Fibroblast of lung (primary cell): ENCODE results near the gene NDRG3. TPM values are rescaled to one million over a fixed set of nuclear protein-coding genes. Genes with fewer than 3 reads are reported as not detected.

ENCODE experiments used
- DNase-seq, 2 donors: peaks; one replicate each; pipeline versions ENCODE4 v3.0.0 to v3.0.0-alpha.2; 2010; ENCODE audit warnings: low read depth in 2 of 2
- H2AFZ ChIP-seq: 2 replicates; pipeline ENCODE4 v1.5.1; 2012; ENCODE audit warnings: low read length, control low read depth, inconsistent platforms
- H3K27ac ChIP-seq: 2 replicates; pipeline ENCODE4 v1.5.1; 2011; ENCODE audit warnings: low read length, control low read depth; ENCODE audit not compliant: insufficient read depth
- H3K27me3 ChIP-seq: 2 replicates; pipeline ENCODE4 v1.5.1; 2011; ENCODE audit warnings: mild to moderate bottlenecking, low read length; ENCODE audit not compliant: control insufficient read depth, insufficient read depth
- H3K36me3 ChIP-seq: 2 replicates; pipeline ENCODE4 v1.5.1; 2011; ENCODE audit warnings: low read length; ENCODE audit not compliant: control insufficient read depth, insufficient read depth
- H3K4me1 ChIP-seq: 2 replicates; pipeline ENCODE4 v1.5.1; 2011; ENCODE audit warnings: low read length; ENCODE audit not compliant: control insufficient read depth, insufficient read depth; ENCODE audit errors: extremely low read depth
- H3K4me2 ChIP-seq: 2 replicates; pipeline ENCODE4 v1.5.1; 2011; ENCODE audit warnings: low read length, control low read depth; ENCODE audit not compliant: insufficient read depth; ENCODE audit errors: extremely low read depth
- H3K4me3 ChIP-seq, 4 experiments: fragments of 200-600 bp in 1 of 4; sonication (generic) in 1 of 4; replicated peaks in 1 of 4; 2 replicates each; pipeline ENCODE4 v1.5.1; 2011 to 2016; ENCODE audit warnings: low read length in 4 of 4, low read depth in 3 of 4, mild to moderate bottlenecking in 3 of 4, control low read depth in 2 of 4, inconsistent platforms in 1 of 4, mixed read lengths in 1 of 4; ENCODE audit not compliant: insufficient read depth in 1 of 4; ENCODE audit errors: control extremely low read depth in 1 of 4
- H3K79me2 ChIP-seq: 2 replicates; pipeline ENCODE4 v1.5.1; 2012; ENCODE audit warnings: mild to moderate bottlenecking, low read length, inconsistent platforms; ENCODE audit not compliant: control insufficient read depth, insufficient read depth
- H3K9ac ChIP-seq: 2 replicates; pipeline ENCODE4 v1.5.1; 2011; ENCODE audit warnings: mild to moderate bottlenecking, low read length, control low read depth; ENCODE audit not compliant: insufficient read depth
- H3K9me3 ChIP-seq: 2 replicates; pipeline ENCODE4 v1.5.1; 2012; ENCODE audit warnings: low read depth, low read length; ENCODE audit not compliant: control insufficient read depth, insufficient read depth
- H4K20me1 ChIP-seq: 2 replicates; pipeline ENCODE4 v1.5.1; 2011; ENCODE audit warnings: low read length; ENCODE audit not compliant: control insufficient read depth, insufficient read depth; ENCODE audit errors: extremely low read depth
- EZH2 ChIP-seq: IDR thresholded peaks from 2 replicates; pipeline ENCODE4 v1.5.1; 2012; ENCODE audit warnings: low read length, control low read depth, mild to moderate bottlenecking; ENCODE audit errors: missing control alignments
- polyA plus RNA-seq, 2 donors: library from polyadenylated mRNA; depleted of rRNA in 1 of 2; stranded (reverse) in 1 of 2; unstranded in 1 of 2; fragments of >200 nt; gene quantifications; 2 replicates each; pipeline ENCODE4 v1.2.1, GENCODE V29; 2011 to 2012; ENCODE audit warnings: missing spikeins in 1 of 2
- total RNA-seq: library from RNA; depleted of rRNA; stranded (reverse); fragments of >200 nt; gene quantifications from 2 replicates; pipeline ENCODE4 v1.2.1, GENCODE V29; 2014
- TF ChIP-seq, protein P1 (sequence below), 2 donors: IDR thresholded peaks in 1 of 2; conservative IDR thresholded peaks in 1 of 2; 1 replicate in 1 of 2; 2 replicates in 1 of 2; pipeline ENCODE4 v1.5.1; 2011 to 2012; ENCODE audit warnings: low read length in 2 of 2, control low read depth in 1 of 2, inconsistent platforms in 1 of 2, low read depth in 1 of 2, mild to moderate bottlenecking in 1 of 2

NDRG3 gene
- total and polyA plus RNA-seq, 2 donors (not counting 1 experiment from before 2014, with no cell fraction given): 37.8 TPM

- Histone ChIP-seq H3K4me3 (no peak overlapping the region), H3K9ac (no peak overlapping the region), H3K36me3 (peaks cover 34% of the 10 kb centered on the region), H3K27ac (no peak overlapping the region), H4K20me1 (no peaks in the 10 kb centered on the region), H3K79me2 (peaks cover 13% of the 10 kb centered on the region), H3K4me1 (no peaks in the 10 kb centered on the region), H3K9me3 (no peaks in the 10 kb centered on the region), H3K27me3 (no peaks in the 10 kb centered on the region), H2AFZ (no peak overlapping the region), H3K4me2 (no peak overlapping the region)
- peak; percentile 65 to 76 for DNase-seq
- no peak for TF ChIP-seq EZH2
- TF ChIP-seq, protein P1, sequence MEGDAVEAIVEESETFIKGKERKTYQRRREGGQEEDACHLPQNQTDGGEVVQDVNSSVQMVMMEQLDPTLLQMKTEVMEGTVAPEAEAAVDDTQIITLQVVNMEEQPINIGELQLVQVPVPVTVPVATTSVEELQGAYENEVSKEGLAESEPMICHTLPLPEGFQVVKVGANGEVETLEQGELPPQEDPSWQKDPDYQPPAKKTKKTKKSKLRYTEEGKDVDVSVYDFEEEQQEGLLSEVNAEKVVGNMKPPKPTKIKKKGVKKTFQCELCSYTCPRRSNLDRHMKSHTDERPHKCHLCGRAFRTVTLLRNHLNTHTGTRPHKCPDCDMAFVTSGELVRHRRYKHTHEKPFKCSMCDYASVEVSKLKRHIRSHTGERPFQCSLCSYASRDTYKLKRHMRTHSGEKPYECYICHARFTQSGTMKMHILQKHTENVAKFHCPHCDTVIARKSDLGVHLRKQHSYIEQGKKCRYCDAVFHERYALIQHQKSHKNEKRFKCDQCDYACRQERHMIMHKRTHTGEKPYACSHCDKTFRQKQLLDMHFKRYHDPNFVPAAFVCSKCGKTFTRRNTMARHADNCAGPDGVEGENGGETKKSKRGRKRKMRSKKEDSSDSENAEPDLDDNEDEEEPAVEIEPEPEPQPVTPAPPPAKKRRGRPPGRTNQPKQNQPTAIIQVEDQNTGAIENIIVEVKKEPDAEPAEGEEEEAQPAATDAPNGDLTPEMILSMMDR (conservative IDR thresholded peaks at IDR 0.05 in 1 of 2, IDR thresholded peaks at IDR 0.05 in 1 of 2; ENCODE audit: low read depth in 1 of 2, low read length in 2 of 2): peak; percentile 47 to 52
Measured at GRCh38 chr20:36792422-36792821, 46.5 kb upstream of the NDRG3 start.

GRCh38 chr20:36791862-36792261 is 46.0 kb upstream of the NDRG3 start:
- no peak for DNase-seq
- TF ChIP-seq, protein P1 (conservative IDR thresholded peaks at IDR 0.05 in 1 of 2, IDR thresholded peaks at IDR 0.05 in 1 of 2; ENCODE audit: low read depth in 1 of 2, low read length in 2 of 2): no peak
- no peak for TF ChIP-seq EZH2
- Histone ChIP-seq H3K27me3 (no peaks in the 10 kb centered on the region), H4K20me1 (no peaks in the 10 kb centered on the region), H3K9ac (no peak overlapping the region), H3K79me2 (peaks cover 13% of the 10 kb centered on the region), H3K4me3 (no peak overlapping the region), H2AFZ (no peak overlapping the region), H3K9me3 (no peaks in the 10 kb centered on the region), H3K4me2 (no peak overlapping the region), H3K27ac (no peak overlapping the region), H3K4me1 (no peaks in the 10 kb centered on the region), H3K36me3 (peaks cover 31% of the 10 kb centered on the region)

DNA sequence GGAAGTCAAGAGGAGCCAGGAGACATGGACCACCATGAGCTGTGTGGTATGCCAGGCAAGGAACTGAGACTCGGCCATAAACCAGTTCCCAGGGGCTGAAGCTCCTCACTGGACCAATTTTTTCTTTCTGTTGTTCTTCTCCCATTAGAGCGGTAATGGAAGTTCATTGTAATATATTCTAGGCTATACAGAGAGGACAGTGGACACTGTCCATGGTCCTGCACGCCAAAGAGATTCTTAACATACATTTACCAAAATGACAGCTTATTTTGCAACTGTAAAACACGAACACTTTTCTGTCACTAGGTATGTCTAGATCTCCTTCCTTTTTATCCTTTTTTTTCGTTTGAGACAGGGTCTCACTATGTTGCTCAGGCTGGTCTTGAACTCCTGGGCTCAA is 40.8 kb upstream of the NDRG3 start:
- Histone ChIP-seq H3K27me3 (no peaks in the 10 kb centered on the region), H3K36me3 (peaks cover 19% of the 10 kb centered on the region), H2AFZ (no peak overlapping the region), H3K4me2 (no peak overlapping the region), H3K4me3 (no peak overlapping the region), H4K20me1 (peaks cover 2% of the 10 kb centered on the region), H3K79me2 (peaks cover 9% of the 10 kb centered on the region), H3K27ac (no peak overlapping the region), H3K9me3 (no peaks in the 10 kb centered on the region), H3K4me1 (no peaks in the 10 kb centered on the region), H3K9ac (no peak overlapping the region)
- TF ChIP-seq, protein P1 (conservative IDR thresholded peaks at IDR 0.05 in 1 of 2, IDR thresholded peaks at IDR 0.05 in 1 of 2; ENCODE audit: low read depth in 1 of 2, low read length in 2 of 2): no peak
- TF ChIP-seq EZH2: no peak
- no peak for DNase-seq
